ENCODE measurements around the gene SMAD7.
A peak's percentile ranks its signal among the peaks of the same experiment; 100 is the strongest.

SMAD7 gene

DNA sequence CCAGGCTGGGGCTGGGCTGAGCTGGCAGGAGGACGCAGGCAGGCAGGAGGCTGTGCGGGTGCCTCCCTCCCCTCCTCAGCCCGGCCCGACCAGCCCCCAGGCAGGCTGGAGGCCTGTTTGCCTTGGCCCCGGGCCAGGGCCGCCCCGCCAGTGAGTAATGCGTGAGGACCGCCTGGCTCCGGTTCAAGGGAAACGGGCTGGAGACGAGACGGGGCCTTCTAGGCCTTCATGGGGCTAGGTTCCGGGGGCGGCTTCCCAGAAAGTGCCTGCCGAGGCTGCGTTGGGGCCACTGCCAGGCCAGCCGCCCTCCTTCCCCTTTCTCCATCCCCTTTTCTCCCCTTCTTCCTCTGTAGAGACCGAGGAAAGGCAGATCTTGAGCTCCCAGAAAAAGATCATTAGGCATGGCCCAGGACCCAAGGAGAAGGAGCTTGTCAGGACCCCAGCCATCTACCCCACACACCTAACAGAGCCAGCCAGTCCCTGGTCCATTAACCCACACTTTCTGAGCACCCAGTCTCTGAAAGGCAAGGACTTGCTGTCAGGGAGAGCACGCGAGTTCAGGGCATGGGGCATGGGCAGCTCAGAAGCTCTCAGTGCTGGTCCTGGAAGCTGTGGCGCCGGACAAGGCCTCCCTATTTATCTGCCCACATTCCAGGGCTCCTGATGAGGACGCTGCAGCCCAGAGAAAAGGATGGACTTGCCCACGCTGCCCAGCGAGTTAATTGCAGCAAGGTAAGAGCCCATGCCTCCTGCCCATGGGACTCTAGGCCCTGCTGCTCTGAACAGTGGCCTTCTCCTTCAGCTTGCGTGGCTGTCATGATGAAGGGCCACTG is 48.5 kb downstream of the SMAD7 start:
- Histone ChIP-seq H3K4me1 (ENCODE audit: control insufficient read depth in 2 of 2, insufficient read depth in 2 of 2, low read length in 2 of 2) (peaks cover 6 to 8% of the 10 kb centered on the region in 2 donors), H3K9ac (ENCODE audit: low read depth in 1 of 2, low read length in 2 of 2) (peak overlapping the region in 1 of 2 donors; percentile 14), H3K27me3 (ENCODE audit: control insufficient read depth in 2 of 2, insufficient read depth in 2 of 2, low read length in 2 of 2) (no peaks in the 10 kb centered on the region), H3K36me3 (ENCODE audit: control insufficient read depth in 2 of 2, insufficient read depth in 2 of 2, low read length in 2 of 2) (no peaks in the 10 kb centered on the region), H3K9me3 (ENCODE audit: control insufficient read depth in 2 of 2, low read length in 2 of 2) (peaks cover 2% of the 10 kb centered on the region in 2 donors), H3K4me3 (ENCODE audit: low read length in 2 of 2) (no peak overlapping the region), H3K27ac (ENCODE audit: low read depth in 2 of 2, low read length in 2 of 2) (peak overlapping the region; percentile 48 to 56)

DNA sequence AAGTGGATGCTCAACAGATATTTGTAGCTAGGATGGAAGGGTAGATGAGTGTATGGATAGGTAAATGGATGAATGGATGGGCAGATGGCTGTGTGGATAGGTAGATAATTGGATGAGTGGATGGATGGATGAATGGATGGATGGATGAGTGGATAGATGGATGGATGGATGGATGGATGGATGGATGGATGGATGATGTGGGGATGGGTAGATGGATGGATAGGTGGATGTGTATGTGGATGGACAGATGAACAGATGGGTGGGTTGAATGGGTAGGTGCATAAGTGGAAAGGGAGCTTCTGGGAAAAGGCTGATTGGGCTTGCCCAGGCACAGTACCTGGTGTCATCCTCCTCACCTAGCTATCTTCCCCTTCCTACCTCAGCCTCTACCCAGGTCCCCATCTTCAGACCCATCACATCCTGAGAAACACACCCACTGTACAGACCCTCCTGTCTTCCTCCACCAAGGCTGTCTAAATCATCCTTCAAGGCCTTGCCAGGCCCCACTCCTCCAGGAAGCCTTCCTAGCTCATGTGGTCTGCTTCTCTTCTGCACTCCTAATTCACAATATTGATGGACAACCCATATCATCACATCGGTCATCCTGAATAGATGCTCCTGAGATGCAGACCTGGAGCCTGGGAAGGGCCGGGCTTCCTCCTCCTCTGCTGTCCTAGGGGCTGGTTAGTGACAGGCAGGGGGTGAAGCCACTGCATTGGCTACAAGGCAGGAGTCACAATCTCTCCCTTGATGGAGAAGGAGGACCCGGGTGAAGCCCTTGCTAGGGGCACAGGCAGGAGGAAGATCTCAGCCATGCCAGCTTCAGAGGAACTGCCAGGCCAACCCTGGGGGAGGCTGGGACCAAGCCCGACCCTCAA is 49.4 kb downstream of the SMAD7 start:
- H3K9ac ChIP-seq (ENCODE audit: low read depth in 1 of 2, low read length in 2 of 2), result no peak overlapping the region
- H3K27ac ChIP-seq (ENCODE audit: low read depth in 2 of 2, low read length in 2 of 2), result peak overlapping the region; percentile 48 to 56
- H3K4me1 ChIP-seq (ENCODE audit: control insufficient read depth in 2 of 2, insufficient read depth in 2 of 2, low read length in 2 of 2), result peaks cover 6 to 11% of the 10 kb centered on the region in 2 donors
- no peak overlapping the region for H3K4me3 ChIP-seq (ENCODE audit: low read length in 2 of 2)
- H3K36me3 ChIP-seq (ENCODE audit: control insufficient read depth in 2 of 2, insufficient read depth in 2 of 2, low read length in 2 of 2), result no peaks in the 10 kb centered on the region
- H3K9me3 ChIP-seq (ENCODE audit: control insufficient read depth in 2 of 2, low read length in 2 of 2), result peaks cover 2% of the 10 kb centered on the region in 2 donors
- no peaks in the 10 kb centered on the region for H3K27me3 ChIP-seq (ENCODE audit: control insufficient read depth in 2 of 2, insufficient read depth in 2 of 2, low read length in 2 of 2)

DNA sequence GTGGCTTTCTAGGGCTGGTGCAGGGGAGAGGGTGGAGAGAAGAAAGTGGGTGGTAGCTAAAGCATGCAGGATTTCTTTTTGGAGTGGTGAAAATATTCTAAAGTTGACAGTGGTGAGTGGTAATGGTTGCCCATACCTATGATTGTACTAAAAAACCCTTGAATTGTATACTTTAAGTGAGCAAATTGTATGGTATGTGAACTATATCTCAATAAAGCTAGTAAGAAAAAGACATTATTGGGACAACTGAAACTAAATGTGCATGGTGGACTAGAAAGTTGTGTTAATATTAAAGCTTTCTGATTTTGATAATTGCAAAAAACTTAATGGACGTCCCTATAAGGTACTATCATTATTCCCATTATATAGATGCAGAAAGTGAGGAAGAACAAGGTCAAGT is 50.3 kb downstream of the SMAD7 start:
- no peak overlapping the region for H3K27ac ChIP-seq (ENCODE audit: low read depth in 2 of 2, low read length in 2 of 2)
- peaks cover 6 to 11% of the 10 kb centered on the region in 2 donors for H3K4me1 ChIP-seq (ENCODE audit: control insufficient read depth in 2 of 2, insufficient read depth in 2 of 2, low read length in 2 of 2)
- H3K9me3 ChIP-seq (ENCODE audit: control insufficient read depth in 2 of 2, low read length in 2 of 2), result peaks cover 2% of the 10 kb centered on the region in 2 donors
- H3K9ac ChIP-seq (ENCODE audit: low read depth in 1 of 2, low read length in 2 of 2), result no peak overlapping the region
- H3K36me3 ChIP-seq (ENCODE audit: control insufficient read depth in 2 of 2, insufficient read depth in 2 of 2, low read length in 2 of 2), result no peaks in the 10 kb centered on the region
- H3K4me3 ChIP-seq (ENCODE audit: low read length in 2 of 2), result no peak overlapping the region
- no peaks in the 10 kb centered on the region for H3K27me3 ChIP-seq (ENCODE audit: control insufficient read depth in 2 of 2, insufficient read depth in 2 of 2, low read length in 2 of 2)

DNA sequence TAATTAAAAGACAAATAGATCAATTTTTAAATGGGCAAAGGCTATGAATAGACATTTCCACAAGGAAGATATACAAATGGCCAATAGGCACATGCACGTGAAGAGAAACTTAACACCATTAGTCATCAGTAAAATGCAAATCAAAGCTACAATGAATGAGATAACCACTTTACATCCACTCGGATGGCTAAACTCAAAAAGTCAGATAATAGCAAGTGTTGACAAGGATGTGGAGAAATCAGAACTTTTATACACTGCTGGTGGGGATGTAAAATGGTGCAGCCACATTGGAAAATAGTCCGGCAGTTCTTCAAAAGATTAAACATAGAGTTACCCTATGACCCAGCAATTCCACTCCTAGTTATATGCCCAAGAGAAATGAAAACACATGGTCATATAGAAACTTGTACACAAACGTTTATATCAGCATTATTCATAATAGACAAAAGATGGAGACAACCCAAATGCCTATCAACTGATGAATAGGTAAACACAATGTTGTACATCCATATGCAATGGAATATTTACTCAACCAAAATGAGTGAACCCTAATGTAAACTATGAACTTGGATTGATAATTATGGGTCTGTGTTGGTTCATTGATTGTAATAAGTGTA is 51.1 kb downstream of the SMAD7 start:
- no peaks in the 10 kb centered on the region for H3K36me3 ChIP-seq (ENCODE audit: control insufficient read depth in 2 of 2, insufficient read depth in 2 of 2, low read length in 2 of 2)
- no peak overlapping the region for H3K4me3 ChIP-seq (ENCODE audit: low read length in 2 of 2)
- H3K9ac ChIP-seq (ENCODE audit: low read depth in 1 of 2, low read length in 2 of 2), result no peak overlapping the region
- no peaks in the 10 kb centered on the region for H3K27me3 ChIP-seq (ENCODE audit: control insufficient read depth in 2 of 2, insufficient read depth in 2 of 2, low read length in 2 of 2)
- H3K4me1 ChIP-seq (ENCODE audit: control insufficient read depth in 2 of 2, insufficient read depth in 2 of 2, low read length in 2 of 2), result peaks cover 6 to 11% of the 10 kb centered on the region in 2 donors
- H3K9me3 ChIP-seq (ENCODE audit: control insufficient read depth in 2 of 2, low read length in 2 of 2), result no peaks in the 10 kb centered on the region
- no peak overlapping the region for H3K27ac ChIP-seq (ENCODE audit: low read depth in 2 of 2, low read length in 2 of 2)

DNA sequence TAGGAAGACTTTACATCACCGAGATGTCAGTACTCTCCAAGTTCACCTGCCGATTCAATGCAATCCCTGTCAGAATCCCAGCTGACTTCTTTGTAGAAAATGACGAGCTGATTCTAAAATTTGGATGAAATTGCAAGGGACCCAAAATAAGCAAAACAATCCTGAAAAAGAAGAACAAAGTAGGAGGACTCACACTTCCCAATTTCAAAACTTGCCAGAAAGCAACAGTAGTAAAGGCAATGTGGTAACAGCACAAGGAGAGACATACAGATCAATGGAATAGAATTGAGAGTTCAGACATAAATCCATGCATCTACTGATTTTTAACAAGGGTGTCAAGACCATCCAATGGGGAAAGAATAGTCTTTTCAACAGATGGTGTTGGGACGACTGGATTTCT is 52.2 kb downstream of the SMAD7 start:
- Histone ChIP-seq H3K4me3 (ENCODE audit: low read length in 2 of 2) (no peak overlapping the region), H3K36me3 (ENCODE audit: control insufficient read depth in 2 of 2, insufficient read depth in 2 of 2, low read length in 2 of 2) (no peaks in the 10 kb centered on the region), H3K9me3 (ENCODE audit: control insufficient read depth in 2 of 2, low read length in 2 of 2) (no peaks in the 10 kb centered on the region), H3K27ac (ENCODE audit: low read depth in 2 of 2, low read length in 2 of 2) (no peak overlapping the region), H3K27me3 (ENCODE audit: control insufficient read depth in 2 of 2, insufficient read depth in 2 of 2, low read length in 2 of 2) (no peaks in the 10 kb centered on the region), H3K9ac (ENCODE audit: low read depth in 1 of 2, low read length in 2 of 2) (no peak overlapping the region), H3K4me1 (ENCODE audit: control insufficient read depth in 2 of 2, insufficient read depth in 2 of 2, low read length in 2 of 2) (peaks cover 10 to 11% of the 10 kb centered on the region in 2 donors)

DNA sequence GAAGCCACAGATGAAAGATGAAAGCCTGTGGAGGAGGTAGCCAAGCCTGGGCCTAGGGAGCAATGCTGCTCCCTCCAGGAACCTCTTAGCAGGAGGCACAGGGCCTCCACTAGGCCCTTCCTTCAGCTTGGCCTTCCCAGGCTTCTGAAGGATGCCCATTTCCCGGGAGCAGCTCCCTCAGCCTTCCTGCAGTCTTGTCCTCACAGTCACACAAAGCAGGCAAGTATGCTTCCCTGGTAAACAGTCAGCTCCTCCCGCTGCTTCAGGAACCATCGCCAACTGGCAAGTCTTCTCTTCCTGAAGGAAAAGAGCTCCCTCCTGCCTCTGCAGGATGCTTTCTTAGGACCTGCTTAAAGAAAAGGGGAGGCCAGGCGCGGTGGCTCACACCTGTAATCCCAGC is 53.2 kb downstream of the SMAD7 start:
- no peak overlapping the region for H3K9ac ChIP-seq (ENCODE audit: low read depth in 1 of 2, low read length in 2 of 2)
- no peaks in the 10 kb centered on the region for H3K27me3 ChIP-seq (ENCODE audit: control insufficient read depth in 2 of 2, insufficient read depth in 2 of 2, low read length in 2 of 2)
- no peaks in the 10 kb centered on the region for H3K9me3 ChIP-seq (ENCODE audit: control insufficient read depth in 2 of 2, low read length in 2 of 2)
- H3K4me3 ChIP-seq (ENCODE audit: low read length in 2 of 2), result no peak overlapping the region
- H3K4me1 ChIP-seq (ENCODE audit: control insufficient read depth in 2 of 2, insufficient read depth in 2 of 2, low read length in 2 of 2), result peaks cover 9 to 14% of the 10 kb centered on the region in 2 donors
- no peaks in the 10 kb centered on the region for H3K36me3 ChIP-seq (ENCODE audit: control insufficient read depth in 2 of 2, insufficient read depth in 2 of 2, low read length in 2 of 2)
- H3K27ac ChIP-seq (ENCODE audit: low read depth in 2 of 2, low read length in 2 of 2), result peak overlapping the region in 1 of 2 donors; percentile 23

DNA sequence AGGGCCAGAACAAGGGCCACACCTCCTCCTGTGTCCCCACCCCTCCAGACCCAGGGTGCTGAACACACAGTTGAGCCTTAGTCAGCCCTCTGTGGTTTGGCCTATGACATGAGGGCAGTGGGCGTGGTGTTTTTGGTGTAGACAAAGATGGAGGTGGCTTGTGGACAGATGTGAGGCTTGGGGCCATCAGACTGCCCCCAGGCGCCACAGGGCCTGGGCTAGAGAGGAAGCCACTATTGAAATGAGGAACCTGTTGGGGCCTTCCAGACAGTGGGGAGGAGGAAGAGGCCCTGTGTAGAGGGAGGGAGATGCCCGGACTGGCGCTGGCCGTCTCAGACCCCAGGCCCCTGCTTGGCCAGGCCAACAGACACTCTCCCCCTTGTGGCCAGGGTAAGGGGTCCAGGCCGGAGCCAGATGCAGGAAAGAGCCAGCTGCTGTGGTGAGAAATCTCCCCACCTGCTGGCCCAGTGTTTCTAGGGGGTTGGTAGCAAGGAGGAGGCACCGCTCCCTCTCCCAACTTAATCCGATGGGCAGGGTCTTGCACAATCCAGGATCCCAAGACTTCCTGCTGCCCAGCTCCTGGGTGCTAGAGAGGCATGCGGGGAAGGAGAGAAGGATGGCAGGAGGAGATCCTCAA is 53.8 kb downstream of the SMAD7 start:
- Histone ChIP-seq H3K9me3 (ENCODE audit: control insufficient read depth in 2 of 2, low read length in 2 of 2) (no peaks in the 10 kb centered on the region), H3K27ac (ENCODE audit: low read depth in 2 of 2, low read length in 2 of 2) (peak overlapping the region in 1 of 2 donors; percentile 38), H3K36me3 (ENCODE audit: control insufficient read depth in 2 of 2, insufficient read depth in 2 of 2, low read length in 2 of 2) (no peaks in the 10 kb centered on the region), H3K9ac (ENCODE audit: low read depth in 1 of 2, low read length in 2 of 2) (no peak overlapping the region), H3K4me3 (ENCODE audit: low read length in 2 of 2) (no peak overlapping the region), H3K27me3 (ENCODE audit: control insufficient read depth in 2 of 2, insufficient read depth in 2 of 2, low read length in 2 of 2) (no peaks in the 10 kb centered on the region), H3K4me1 (ENCODE audit: control insufficient read depth in 2 of 2, insufficient read depth in 2 of 2, low read length in 2 of 2) (peaks cover 8 to 10% of the 10 kb centered on the region in 2 donors)

DNA sequence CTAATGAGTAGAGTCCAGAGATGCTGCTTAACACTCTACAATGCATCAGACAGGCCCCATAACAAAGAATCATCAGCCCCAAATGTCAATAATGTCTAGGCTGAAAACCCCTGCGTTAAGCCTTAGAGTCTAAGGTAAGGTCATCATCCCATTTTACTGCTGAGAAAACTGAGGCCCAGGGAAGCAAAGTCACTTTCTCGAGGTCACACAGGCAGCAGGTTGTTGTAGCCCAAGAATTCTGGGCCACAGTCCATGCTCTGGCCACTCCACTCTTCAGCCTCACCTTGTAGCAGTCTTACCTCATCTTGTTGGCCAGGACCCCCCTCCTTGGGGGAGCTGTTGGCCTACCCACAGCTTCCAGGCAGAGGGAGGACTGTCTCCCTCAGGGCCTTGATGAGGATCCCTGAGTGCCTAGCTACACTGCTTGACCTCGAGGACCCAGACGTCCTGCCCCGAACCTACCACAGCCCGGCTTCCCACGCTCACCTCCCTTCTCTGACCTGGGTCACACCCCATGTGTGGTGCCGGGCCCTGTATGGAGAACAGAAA is 54.4 kb downstream of the SMAD7 start:
- H3K27me3 ChIP-seq (ENCODE audit: control insufficient read depth in 2 of 2, insufficient read depth in 2 of 2, low read length in 2 of 2), result no peaks in the 10 kb centered on the region
- H3K4me1 ChIP-seq (ENCODE audit: control insufficient read depth in 2 of 2, insufficient read depth in 2 of 2, low read length in 2 of 2), result peaks cover 3 to 9% of the 10 kb centered on the region in 2 donors
- peak overlapping the region in 1 of 2 donors; percentile 38 for H3K27ac ChIP-seq (ENCODE audit: low read depth in 2 of 2, low read length in 2 of 2)
- no peaks in the 10 kb centered on the region for H3K9me3 ChIP-seq (ENCODE audit: control insufficient read depth in 2 of 2, low read length in 2 of 2)
- H3K4me3 ChIP-seq (ENCODE audit: low read length in 2 of 2), result no peak overlapping the region
- H3K36me3 ChIP-seq (ENCODE audit: control insufficient read depth in 2 of 2, insufficient read depth in 2 of 2, low read length in 2 of 2), result no peaks in the 10 kb centered on the region
- no peak overlapping the region for H3K9ac ChIP-seq (ENCODE audit: low read depth in 1 of 2, low read length in 2 of 2)

DNA sequence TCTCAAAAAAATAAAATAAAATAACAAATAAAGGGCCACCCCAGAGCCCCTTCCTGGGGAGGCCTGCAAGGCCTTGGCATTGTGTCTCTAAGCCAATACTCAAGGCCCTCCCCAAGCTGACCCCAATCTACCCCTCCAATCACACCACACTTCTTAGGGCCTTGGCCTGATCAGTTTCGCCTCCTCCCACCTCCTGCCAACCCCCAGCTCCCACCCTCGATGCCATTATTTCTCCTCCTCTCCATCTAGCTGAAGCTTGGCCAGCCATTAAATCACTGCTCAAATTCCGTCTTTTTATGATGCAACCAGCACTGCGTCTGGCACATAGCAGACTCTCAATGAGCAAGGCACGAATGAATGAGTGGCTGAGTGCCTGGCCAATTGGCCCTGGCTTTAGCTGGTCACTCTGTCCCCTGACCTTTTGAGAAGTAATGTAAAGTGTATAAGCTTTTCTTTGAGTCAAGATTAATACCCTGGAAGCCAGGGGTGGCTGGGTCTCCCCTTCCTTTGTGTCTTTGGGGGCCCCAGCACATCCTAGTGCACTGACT is 55.9 kb downstream of the SMAD7 start:
- no peaks in the 10 kb centered on the region for H3K27me3 ChIP-seq (ENCODE audit: control insufficient read depth in 2 of 2, insufficient read depth in 2 of 2, low read length in 2 of 2)
- H3K36me3 ChIP-seq (ENCODE audit: control insufficient read depth in 2 of 2, insufficient read depth in 2 of 2, low read length in 2 of 2), result no peaks in the 10 kb centered on the region
- no peak overlapping the region for H3K9ac ChIP-seq (ENCODE audit: low read depth in 1 of 2, low read length in 2 of 2)
- H3K4me3 ChIP-seq (ENCODE audit: low read length in 2 of 2), result no peak overlapping the region
- no peak overlapping the region for H3K27ac ChIP-seq (ENCODE audit: low read depth in 2 of 2, low read length in 2 of 2)
- peaks cover 3 to 9% of the 10 kb centered on the region in 2 donors for H3K4me1 ChIP-seq (ENCODE audit: control insufficient read depth in 2 of 2, insufficient read depth in 2 of 2, low read length in 2 of 2)
- no peaks in the 10 kb centered on the region for H3K9me3 ChIP-seq (ENCODE audit: control insufficient read depth in 2 of 2, low read length in 2 of 2)
